H4 (cell line): ENCODE measurements around the gene ZNF362. TPM values are rescaled to one million over a fixed set of nuclear protein-coding genes. Genes with fewer than 3 reads are reported as not detected.

Experiments
- DNase-seq: peaks from one replicate; pipeline ENCODE4 v3.0.0-alpha.2; 2015; ENCODE audit warnings: low spot score
- total RNA-seq: library from RNA; depleted of rRNA; stranded (reverse); fragments of >200 nt; shearing (Covaris generic); gene quantifications from 2 replicates; pipeline ENCODE4 v1.2.3, GENCODE V29; 2014

Gene ZNF362
- total RNA-seq, 1 experiment from 2014 or later, result 3.6 TPM

DNA sequence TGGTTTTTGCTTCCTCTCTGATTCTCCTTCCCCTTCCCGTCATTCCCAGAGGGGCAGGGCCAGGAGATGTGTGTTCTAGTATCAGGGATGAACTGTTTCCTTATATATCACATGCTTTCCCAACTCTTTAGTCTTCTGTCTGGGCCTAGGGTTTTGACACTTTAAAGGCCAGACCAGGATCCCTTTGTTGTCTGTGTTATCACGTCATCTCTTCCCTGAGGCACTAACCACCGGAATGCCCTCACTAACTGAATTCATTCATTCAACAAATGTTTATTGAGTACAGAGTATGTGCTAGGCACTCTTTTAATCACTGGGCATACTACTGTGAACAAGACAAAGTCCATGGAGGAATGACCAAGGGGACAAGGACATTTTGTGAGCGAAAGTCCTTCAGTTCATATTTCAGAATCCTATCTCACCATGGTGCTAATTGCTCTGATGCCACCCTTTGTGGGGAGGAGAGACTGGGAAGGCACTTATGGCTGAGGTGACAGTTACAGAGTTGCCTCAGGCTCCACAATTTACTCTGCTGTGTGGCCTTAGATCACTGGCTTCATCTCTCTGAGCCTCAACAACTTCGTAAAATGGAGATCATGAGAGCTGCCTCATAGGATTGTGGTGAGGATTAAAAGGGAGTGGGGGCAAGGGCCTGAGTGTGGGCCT lies 12.0 kb upstream of the ZNF362 start:
- DNase-seq, result peak; percentile 58

DNA sequence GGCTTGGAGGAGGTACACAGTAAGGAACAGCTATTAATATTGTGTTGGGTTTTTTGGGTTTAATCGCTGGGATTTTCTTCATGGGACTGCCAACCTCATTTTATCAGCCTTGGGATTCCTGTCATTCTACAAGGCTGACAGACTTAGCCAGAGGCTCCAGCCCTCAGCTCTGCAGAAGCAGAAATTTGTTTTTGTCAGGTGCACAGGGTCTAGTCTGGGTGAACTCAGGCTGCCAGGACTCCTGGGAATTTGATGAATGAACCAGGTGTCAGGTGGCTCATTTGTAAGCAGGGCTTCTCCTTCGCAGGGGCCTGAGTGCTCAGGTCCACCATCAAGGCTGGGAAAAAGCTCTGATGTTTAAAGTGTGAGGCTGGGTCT lies 11.5 kb upstream of the ZNF362 start:
- DNase-seq, result no peak

DNA sequence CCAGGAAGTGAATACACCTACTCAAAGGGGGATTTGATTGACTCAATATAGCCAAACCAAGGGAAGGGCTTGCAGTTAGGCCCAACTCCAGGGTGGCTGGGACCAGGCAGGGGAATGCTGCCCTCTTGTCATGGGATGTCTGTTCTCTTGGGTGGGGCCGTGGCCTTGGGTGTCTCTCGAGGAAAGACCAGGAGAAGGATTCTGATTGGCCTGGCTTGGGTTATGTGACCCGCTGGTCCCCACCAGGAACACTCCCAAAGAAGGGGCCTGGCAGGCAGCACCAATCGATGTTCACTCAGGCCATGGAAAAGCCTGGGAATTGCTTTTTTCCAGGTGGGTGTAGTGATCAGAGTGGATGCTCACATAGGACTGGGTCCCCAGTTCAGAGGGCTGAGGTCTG lies 10.1 kb upstream of the ZNF362 start:
- no peak for DNase-seq

DNA sequence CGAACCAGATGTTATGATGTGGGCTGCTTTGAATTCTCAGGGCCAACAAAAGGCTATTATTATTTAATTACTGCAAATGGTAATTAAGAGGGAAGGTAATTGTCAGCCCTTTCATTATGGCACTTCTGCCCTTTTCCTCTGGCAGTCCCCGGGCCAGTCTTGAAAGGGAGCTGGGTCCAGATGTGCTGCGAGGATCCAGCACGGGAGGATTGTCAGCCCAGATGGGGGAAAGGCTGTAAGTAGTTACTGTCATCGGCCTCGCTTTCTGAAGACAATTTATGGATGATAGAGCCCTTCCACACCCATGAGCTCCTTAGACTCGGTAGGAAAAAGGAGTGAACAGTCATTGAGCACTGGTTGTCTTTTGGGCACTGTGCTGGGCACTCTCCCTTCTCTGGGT lies 8.7 kb upstream of the ZNF362 start:
- DNase-seq, result no peak

DNA sequence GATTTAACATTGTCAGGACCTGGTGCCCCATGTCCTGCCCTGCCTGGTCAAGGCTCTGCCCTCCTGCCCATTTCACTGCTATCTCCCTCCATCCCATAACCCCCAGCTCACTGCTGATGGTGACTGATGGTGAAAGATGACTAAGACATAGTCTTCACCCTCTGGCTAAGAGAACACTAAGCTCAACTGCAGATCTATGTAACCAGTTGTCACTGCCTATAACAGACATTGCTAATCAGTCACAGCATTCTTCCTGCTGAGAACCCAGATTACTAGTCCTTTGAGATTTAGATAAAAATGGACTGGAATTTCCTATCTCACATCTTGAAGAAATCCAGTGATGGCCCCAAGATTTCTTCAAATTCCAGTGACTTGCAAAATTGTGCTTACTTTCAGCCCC lies 8.0 kb upstream of the ZNF362 start:
- no peak for DNase-seq

DNA sequence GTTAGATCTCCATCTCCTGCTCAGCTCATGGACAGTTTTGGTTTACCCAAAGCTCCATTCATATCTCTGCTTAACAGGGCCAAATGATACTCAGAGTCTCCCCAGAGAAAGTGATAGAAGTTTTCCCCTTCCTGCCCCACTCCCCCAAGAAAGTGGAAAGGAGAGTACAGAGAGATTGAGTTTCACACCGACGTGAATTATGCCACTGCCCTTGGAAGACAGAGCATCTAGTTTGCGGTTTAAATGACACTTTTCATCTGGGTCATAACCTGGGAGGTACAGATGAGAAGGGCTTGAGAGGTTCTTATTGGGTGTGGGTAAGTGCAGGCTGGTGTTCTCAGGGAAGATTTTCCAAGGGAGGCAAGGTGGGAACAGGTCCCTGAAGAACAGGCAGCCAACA lies 6.9 kb upstream of the ZNF362 start:
- DNase-seq, result no peak

DNA sequence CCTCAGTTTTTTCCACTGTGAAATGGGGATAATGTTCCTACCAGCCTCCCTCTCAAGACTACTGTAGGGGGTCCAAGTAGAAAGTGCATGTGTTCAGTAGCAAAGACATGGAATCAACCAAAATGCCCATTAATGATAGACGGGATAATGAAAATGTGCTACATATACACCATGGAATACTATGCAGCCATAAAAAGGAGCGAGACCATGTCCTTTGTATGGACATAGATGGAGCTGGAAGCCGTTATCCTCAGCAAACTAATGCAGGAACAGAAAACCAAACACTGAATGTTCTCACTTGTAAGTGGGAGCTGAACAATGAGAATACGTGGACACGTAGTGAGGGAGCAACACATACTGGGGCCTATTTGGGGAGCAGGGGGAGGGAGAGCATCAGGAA lies 6.1 kb upstream of the ZNF362 start:
- no peak for DNase-seq

DNA sequence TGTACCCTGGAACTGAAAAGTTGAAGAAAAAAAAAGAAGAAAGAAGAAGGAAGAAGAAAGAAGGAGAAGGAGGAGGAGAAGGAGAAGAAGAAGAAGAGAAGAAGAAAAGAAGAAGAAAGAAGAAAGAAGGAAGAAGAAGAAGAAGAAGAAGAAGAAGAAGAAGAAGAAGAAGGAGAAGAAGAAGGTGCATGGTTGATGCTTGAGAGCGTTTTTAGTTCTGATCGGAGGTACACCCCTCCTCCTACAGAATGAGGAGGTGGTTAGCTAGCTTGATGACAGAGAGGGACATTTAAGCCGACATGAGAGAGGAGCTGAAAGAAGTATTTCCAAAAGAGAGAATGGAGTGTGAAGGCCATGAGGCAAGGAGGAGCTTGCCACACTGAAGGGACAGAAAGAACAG lies 5.6 kb upstream of the ZNF362 start:
- DNase-seq, result no peak

DNA sequence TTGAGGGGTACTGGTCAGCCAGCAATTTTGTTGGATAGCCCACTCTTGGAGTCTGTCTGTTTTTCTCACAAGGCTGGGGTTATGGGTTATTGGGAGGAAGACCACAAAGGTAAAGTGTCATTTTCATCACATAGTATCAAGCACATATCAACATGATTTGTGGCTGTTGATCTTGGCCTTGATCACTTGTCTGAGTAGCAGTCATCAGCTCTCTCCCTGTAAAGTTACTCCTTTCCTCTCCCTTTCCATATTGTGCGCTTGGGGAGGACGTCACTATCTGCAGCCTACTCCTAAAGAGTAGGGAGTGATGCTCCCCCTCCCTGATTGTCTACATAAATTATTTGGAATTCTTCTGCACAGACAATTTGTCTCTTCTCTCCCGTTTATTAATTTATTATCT lies 1.8 kb upstream of the ZNF362 start:
- no peak for DNase-seq

DNA sequence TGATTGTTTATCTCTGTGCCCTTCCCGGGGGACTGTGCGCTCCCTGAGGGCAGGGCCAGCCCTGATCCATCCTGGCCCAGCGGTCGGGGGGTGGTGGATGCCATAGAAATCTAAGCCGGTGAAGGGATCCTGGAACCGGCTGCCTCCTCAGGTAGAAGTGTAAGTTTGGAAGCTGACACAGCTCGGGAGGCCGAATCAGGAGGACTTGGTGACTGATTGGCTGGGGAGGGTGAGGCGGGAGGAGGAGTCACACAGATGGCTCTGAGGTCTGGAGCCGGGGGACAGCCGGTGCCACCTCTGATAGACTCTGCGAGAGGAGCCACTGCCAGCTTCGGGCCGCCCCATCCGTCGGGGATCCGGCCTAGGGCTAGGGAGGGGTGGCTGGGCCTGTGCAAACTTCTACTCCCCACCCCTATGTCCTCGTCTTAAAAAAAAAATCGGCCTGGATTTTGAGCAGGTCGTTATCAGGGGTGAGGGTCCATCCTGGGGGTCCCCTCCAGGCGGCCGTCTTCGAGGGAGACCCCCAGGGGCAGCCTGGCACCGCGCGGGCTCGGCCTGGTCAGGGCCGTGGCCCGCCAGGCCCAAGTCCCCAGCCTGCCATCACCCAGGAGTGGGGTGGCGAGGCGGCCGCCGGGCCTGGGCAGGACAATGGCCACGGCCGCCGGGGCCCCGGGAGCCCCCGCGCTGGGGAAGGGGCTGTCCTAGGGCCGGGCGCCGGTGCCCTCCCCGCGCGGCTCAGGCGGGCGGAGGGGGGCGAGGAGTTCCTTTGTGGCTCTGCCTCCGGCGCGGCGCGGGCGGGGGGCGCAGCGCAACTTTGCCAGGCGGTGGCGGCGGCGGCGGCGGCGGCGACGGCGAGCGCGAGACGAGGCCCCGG lies 708 bp upstream of the ZNF362 start:
- DNase-seq, result no peak

DNA sequence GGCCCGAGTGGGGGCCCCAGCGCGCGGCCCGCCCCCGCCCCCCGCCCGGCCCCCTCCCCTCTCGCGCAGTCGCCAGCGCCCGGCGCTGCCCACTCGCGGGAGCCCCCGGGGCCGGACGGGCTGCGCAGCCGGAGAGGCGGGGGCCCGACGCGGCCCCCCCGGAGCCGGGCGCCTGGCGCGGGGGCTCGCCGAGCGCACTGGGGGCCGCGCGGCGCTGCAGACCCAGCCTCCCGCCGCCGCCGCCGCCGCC lies 146 bp upstream of the ZNF362 start:
- no peak for DNase-seq

DNA sequence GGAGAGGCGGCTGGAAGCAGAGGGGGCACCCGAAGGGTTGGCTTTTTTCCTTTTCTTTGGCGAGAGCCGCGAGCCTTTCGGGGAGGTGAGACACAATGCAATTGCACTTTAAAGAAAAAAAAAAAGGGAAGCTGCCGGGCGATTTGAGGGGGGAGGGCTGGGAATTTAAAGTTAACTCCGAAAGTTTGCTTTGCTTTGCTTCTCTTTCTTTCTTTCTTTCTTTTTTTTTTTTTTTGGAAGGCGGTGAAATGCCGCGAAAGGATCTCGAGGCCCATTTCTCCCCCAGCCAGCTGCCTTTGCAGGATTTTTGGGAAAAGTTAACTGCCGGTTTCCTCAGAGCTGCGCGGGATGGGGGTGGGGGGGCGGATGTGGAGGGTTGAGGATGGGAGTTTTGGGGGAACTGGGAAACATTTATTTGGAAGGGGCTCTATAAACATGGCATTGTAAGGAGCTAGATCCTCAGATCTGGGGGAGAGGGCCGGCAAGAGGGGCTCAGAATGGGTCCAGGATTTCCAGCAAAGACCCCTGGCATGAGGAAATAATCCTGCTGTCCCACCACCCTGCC lies 997 bp downstream of the ZNF362 start:
- no peak for DNase-seq

DNA sequence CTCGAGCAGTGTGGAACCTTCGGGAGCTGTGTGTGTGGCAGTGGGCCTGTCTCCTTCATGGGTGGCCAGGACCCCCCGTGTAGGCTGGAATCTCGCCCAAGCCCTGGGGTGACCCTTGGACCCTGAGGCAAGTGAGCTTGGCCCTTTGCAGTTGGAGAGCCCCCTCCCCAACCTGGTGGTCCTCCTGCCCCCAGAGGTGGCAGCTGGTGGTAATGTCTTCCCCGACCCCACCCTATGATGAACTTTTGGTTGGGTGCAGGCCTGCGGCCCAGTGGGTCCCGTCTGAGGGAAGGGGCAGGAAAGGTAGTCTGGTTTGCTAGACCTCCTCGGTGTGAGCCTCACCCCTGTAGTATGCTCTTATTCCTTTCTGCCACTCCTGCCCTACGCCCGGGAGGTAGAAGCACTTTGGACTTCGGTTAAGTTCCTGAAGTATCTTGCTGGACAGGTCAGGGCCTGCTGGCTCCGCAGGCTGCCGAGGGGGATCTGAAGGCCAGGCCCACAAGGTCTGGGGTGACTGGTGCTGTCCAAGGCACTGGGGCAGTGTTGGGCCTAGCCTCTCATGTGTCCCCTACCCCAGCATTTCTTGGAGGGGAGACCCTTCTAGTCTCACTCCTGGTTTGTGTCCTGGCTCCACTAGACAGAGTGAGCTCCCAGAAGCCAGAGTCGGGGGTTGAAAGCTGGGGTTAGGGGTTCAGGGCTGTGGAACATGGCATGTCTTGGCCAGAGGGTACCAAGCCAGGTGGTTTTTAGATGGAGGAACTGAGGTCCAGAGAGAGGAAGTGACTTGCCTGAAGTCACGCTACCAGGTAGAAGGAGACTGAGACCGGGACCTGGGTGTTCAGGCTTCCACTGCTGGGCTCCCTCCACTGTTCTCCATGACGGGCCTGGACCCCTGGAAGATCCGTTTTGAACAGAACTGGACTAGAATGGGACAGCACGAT lies 1.8 kb downstream of the ZNF362 start:
- no peak for DNase-seq

DNA sequence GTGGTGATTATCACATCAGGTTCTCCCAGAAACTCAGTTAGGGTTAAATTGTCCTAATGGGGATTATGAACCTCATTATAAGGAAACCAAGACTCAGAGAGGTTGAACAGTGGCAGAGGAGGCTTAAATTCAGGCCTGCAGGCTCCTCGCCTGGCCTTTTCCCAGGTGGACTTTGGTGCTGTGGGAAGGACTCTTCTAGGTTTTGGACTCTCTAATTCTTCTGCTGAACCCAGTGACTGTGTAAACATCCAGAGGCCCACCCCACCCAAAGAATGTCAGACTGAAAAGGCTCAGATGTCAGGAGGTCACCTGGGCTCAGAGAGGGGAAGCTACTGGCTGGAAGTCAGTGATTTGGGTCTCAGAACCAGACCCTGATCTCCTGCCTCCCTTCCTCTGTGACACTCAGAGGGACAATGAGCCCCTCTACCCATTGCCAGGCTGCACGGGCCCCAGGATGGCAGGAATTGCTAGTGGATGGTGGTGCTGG lies 2.5 kb downstream of the ZNF362 start:
- no peak for DNase-seq

DNA sequence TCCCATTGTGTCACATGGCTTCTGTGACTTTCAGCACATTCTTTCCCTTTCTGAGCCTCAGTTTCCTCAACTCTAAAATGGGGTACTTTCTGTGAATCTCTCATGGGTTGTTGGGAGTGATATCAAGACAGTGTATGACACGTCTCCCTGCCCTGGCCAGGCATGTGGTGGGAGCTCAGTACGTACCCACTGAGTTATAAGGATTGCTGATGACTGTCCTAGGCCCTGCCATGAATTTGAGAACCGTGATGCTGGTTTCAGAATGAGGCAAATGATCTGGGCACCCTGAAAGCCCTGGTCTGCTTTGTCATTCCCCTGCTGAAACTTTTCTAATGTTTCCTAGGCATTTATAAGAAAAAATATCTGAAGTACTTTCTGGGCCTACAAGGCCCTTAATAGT lies 3.6 kb downstream of the ZNF362 start:
- no peak for DNase-seq

DNA sequence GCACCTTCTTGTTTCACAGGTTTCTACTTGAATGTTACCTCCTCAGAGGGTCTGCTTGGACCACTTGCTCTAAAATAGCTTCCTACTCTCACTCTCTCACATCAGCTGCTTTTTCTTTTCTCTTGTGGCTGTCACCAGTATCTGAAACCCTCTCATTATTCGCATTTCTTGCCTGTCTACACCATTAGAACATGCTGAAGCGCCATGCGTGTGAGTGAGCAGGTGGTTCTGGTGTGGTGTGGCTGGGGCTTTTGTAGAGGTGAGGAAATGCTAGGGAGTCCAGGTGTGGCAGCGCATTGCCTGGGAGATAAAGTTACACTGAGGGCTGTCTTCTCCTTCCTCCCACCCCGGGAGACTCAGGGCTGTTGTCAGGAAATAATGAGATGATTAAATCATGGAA lies 4.1 kb downstream of the ZNF362 start:
- DNase-seq, result no peak

DNA sequence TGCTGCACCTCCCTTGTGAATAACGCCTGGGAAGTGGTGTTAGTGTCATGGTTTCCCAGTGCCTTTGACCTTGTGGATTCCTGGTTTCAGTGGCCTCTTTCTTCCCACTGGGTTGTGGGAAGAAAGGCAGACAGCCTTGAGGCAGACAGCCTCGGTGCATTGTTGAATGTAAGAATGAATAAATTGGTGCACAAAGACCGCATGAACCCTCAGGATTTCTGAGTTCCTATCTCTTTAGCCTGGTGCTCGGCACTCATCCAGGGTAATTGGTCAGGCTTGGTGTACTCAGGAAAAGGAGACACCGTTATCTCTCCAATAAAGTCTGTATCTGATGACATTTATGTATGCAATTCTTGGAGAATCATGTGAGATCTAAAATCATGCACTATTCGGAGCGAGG lies 5.1 kb downstream of the ZNF362 start:
- DNase-seq, result no peak

DNA sequence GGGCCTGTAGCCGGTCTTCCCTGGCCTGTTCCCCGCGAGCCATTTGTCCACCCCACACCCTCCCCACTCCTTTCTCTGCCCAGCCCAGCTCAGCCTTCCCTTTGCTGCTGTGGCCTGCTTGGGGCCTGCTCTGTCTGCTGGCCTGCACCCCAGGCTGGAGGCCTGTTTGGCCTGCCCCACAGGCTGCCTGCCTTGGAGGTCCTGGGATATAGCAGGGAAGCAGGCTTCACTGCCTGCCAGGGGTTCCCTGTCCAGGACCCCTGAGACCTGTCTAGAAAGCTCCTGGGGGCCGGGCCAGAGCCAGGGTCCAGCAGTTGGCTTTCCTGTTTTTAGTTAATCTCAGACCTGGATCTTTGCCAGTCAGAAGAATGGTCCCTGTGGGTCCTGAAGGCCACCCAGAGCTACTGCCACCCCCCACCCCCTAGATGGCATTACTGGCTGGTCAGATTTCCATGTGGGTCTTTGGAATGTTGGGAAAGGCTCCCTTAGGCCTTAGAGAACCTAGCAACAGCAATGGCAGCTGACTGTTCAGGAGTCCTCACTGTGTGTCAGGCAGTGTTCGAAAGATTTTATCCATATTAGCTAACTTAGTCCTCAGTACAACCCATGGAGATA lies 7.7 kb downstream of the ZNF362 start:
- DNase-seq, result no peak

DNA sequence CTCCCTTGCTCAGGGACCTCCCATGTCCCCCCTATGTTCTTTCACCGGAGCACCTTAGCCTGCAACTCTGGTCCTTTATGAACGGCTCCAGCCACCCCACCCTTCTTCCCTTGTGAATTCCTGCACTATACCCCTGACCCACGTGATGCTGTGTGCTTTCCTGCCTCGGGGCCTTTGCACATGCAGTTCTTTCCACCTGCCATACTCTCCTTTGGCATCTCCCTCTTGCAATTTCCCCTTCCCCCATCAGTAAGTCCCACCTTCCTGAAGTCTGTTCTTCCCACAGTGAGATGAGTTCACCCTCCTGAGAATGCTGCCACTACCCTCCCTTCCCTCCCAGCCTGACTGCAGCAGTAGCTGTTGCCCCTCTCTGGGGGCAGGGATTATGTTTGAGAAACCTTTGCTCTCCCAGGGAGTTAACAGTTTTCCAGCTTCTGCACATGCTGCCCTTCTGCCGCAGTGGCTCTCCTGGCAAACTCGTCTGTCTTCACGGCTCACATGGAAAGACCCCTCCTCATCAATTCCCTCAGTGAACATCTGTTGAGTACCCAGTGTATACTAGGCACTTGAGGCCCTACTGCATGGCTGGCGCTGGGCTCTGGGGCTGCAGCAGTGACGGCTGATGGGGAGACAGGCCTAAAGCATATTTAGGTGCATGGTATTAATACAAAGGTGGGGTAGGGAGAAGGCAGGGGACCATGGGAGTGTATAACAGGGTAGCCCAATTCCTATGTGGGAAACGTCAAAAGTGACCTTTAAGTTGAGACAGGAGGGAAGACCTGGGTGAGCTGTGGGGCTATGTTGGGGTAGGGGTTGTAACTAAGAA lies 9.7 kb downstream of the ZNF362 start:
- no peak for DNase-seq

DNA sequence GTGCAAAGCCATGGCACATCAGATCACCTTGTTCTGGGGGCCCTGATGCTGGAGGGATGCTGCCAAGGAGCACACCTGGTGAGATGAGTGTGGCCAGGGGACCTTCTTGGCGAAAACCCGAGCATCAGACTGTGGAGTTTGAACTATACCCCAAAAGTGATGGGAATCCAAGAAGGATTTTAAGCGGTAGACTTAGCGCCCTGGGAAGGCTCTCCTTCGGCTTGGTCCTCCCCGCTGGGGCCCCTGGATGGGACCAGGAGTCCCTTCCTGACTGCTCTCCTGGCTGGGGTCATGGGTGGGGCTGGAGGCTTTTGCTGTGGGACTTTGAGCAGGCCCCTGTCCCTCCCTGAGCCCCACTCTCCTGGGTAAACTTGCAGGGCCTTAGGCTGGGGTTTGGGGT lies 10.5 kb downstream of the ZNF362 start:
- no peak for DNase-seq
